Frontal cortex (tissue), 4 donors: ENCODE results near the gene KRTAP6-2. TPM values are rescaled to one million over a fixed set of nuclear protein-coding genes. Genes with fewer than 3 reads are reported as not detected.

ENCODE experiments used
- DNase-seq, 2 donors: peaks; one replicate each; pipeline ENCODE4 v3.0.0; 2012; ENCODE audit warnings: low spot score in 2 of 2
- FAIRE-seq: peaks from 2 replicates; lab custom pipeline; 2012; peaks lifted over from hg19 to GRCh38; lab: Jason Lieb, UNC
- small RNA-seq: library from RNA; depleted of rRNA; stranded (forward); fragments of <200 nt; gene quantifications from one replicate; pipeline ENCODE3, GENCODE V24; 2014
- total RNA-seq: library from RNA; depleted of rRNA; stranded (reverse); fragments of >200 nt; gene quantifications from one replicate; pipeline ENCODE4 v1.2.3, GENCODE V29; 2014
- donor health status: control.
- donor health status: control.
- donor health status: control.

The KRTAP6-2 gene
- total RNA-seq, 1 donor from 2014 or later: not detected

- no peak for DNase-seq
- FAIRE-seq: no peak
These were observed 18.6 kb downstream of the KRTAP6-2 start for GRCh38 chr21:30580132-30580531.

- FAIRE-seq (no peak), DNase-seq (no peak)
These were observed 19.4 kb downstream of the KRTAP6-2 start for GRCh38 chr21:30579346-30579745.

GRCh38 chr21:30577766-30578165 lies 20.9 kb downstream of the KRTAP6-2 start:
- FAIRE-seq (no peak), DNase-seq (no peak)

- FAIRE-seq: no peak
These were observed 31.1 kb downstream of the KRTAP6-2 start for GRCh38 chr21:30567617-30568016.

GRCh38 chr21:30563630-30564029 lies 35.1 kb downstream of the KRTAP6-2 start:
- DNase-seq: no peak
- no peak for FAIRE-seq

More at GRCh38 chr21:30567617-30568016, 31.1 kb downstream of the KRTAP6-2 start:
- no peak for DNase-seq

GRCh38 chr21:30563072-30563471 lies 35.6 kb downstream of the KRTAP6-2 start:
- DNase-seq (no peak), FAIRE-seq (no peak)

- DNase-seq: no peak
- FAIRE-seq: no peak
These were observed 36.7 kb downstream of the KRTAP6-2 start for GRCh38 chr21:30561957-30562356.

- DNase-seq (no peak), FAIRE-seq (no peak)
These were observed 37.3 kb downstream of the KRTAP6-2 start, which contains the start of gene KRTAP19-7 for GRCh38 chr21:30561264-30561895. Gene KRTAP19-7, minus strand, starts transcription at chr21:30561314. Its CDS starts 25 bp downstream, at chr21:30561289.

- FAIRE-seq (peak; percentile 13), DNase-seq (no peak)
These were observed 43.6 kb downstream of the KRTAP6-2 start for GRCh38 chr21:30555095-30555494.

- DNase-seq (no peak), FAIRE-seq (no peak)
These were observed 45.9 kb downstream of the KRTAP6-2 start for GRCh38 chr21:30552782-30553181.

Small RNA genes within 50 kb of the gene (small RNA-seq; reads per million reads assigned to genes)
- gene KRTAP20-1 (not detected), gene KRTAP20-3 (not detected), gene KRTAP20-4 (not detected), gene KRTAP22-1 (not detected), gene KRTAP22-2 (not detected)

Other genes with a start within 250 kb of the KRTAP6-2 start
- not detected for gene KRTAP13-2, start 226.6 kb downstream of the KRTAP6-2 start, total RNA-seq
- gene KRTAP13-1, start 202.9 kb downstream of the KRTAP6-2 start, total RNA-seq: not detected
- not detected for gene KRTAP13-3, start 173.0 kb downstream of the KRTAP6-2 start, total RNA-seq
- not detected for gene KRTAP13-4, start 168.7 kb downstream of the KRTAP6-2 start, total RNA-seq
- gene KRTAP15-1, start 158.6 kb downstream of the KRTAP6-2 start, total RNA-seq: not detected
- gene KRTAP19-1, start 118.5 kb downstream of the KRTAP6-2 start, total RNA-seq: not detected
- gene KRTAP19-2, start 111.5 kb downstream of the KRTAP6-2 start, total RNA-seq: not detected
- not detected for gene KRTAP19-3, start 106.9 kb downstream of the KRTAP6-2 start, total RNA-seq
- not detected for gene KRTAP19-4, start 101.7 kb downstream of the KRTAP6-2 start, total RNA-seq
- gene KRTAP19-5, start 96.8 kb downstream of the KRTAP6-2 start, total RNA-seq: not detected
- gene KRTAP19-6, start 57.0 kb downstream of the KRTAP6-2 start, total RNA-seq: not detected
- gene KRTAP19-7, start 37.6 kb downstream of the KRTAP6-2 start, total RNA-seq: not detected
- gene KRTAP22-2, start 8.5 kb downstream of the KRTAP6-2 start, total RNA-seq: not detected
- not detected for gene KRTAP6-3, start 6.5 kb downstream of the KRTAP6-2 start, total RNA-seq
- gene KRTAP22-1, start 2.2 kb upstream of the KRTAP6-2 start, total RNA-seq: not detected
- not detected for gene KRTAP6-1, start 15.0 kb upstream of the KRTAP6-2 start, total RNA-seq
- gene KRTAP20-1, start 17.5 kb upstream of the KRTAP6-2 start, total RNA-seq: not detected
- gene KRTAP20-4, start 21.7 kb upstream of the KRTAP6-2 start, total RNA-seq: not detected
- not detected for gene KRTAP20-2, start 36.3 kb upstream of the KRTAP6-2 start, total RNA-seq
- gene KRTAP20-3, start 44.0 kb upstream of the KRTAP6-2 start, total RNA-seq: not detected
- gene KRTAP21-3, start 119.9 kb upstream of the KRTAP6-2 start, total RNA-seq: not detected
- not detected for gene KRTAP21-2, start 148.4 kb upstream of the KRTAP6-2 start, total RNA-seq
- not detected for gene KRTAP21-1, start 156.5 kb upstream of the KRTAP6-2 start, total RNA-seq
- gene KRTAP8-1, start 214.4 kb upstream of the KRTAP6-2 start, total RNA-seq: not detected
- gene KRTAP7-1, start 230.9 kb upstream of the KRTAP6-2 start, total RNA-seq: not detected